HepG2 (cell line): ENCODE results near the gene ZNF559. TPM values are rescaled to one million over a fixed set of nuclear protein-coding genes. Genes with fewer than 3 reads are reported as not detected.

Source experiments
- ATAC-seq: fragments of 200-7000 bp; cut with Tn5 transposase; 3 replicates; pipeline ENCODE4 v1.9.1; 2020; ENCODE audit warnings: mild to moderate bottlenecking, moderate library complexity
- BruUV-seq: library from RNA; stranded (reverse); fragments of 400-500 nt; replicated peaks from 2 replicates; lab custom pipeline; 2021; lab: Mats Ljungman, UMichigan
- CTCF ChIA-PET: fragments of 300-600 bp; formaldehyde crosslinking; extraction: SDS; loops from one replicate; lab custom pipeline; 2021; ENCODE audit warnings: low total read pairs, inconsistent platforms, low intra/inter-chr PET ratio; lab: Yijun Ruan, JAX
- POLR2A ChIA-PET: fragments of 350-600 bp; sonication (Branson Sonifier 250); formaldehyde crosslinking; loops from one replicate; lab custom pipeline; 2020; ENCODE audit warnings: antibody characterized with exemption, inconsistent platforms; lab: Yijun Ruan, JAX
- DNase-seq: peaks from one replicate; pipeline ENCODE4 v3.0.0-alpha.2; 2015; ENCODE audit warnings: low spot score
- FAIRE-seq: peaks from 3 replicates; lab custom pipeline; 2011; peaks lifted over from hg19 to GRCh38; lab: Jason Lieb, UNC
- H2AFZ ChIP-seq: one replicate; pipeline ENCODE4 v1.6.1; 2011; ENCODE audit warnings: low read length, inconsistent platforms
- H3K27ac ChIP-seq: fragments of 300-600 bp; 3 replicates; pipeline ENCODE4 v1.8.0; 2011; ENCODE audit warnings: mixed run types, mild to moderate bottlenecking, mixed read lengths, low read length, inconsistent platforms; ENCODE audit not compliant: insufficient read depth; ENCODE audit errors: extremely low read length
- H3K27me3 ChIP-seq, 2 experiments: fragments of 200-600 bp in 1 of 2; 2 replicates in 1 of 2; 3 replicates in 1 of 2; pipeline versions ENCODE4 v1.6.0 to v1.8.0; 2011; ENCODE audit warnings: low read length in 2 of 2, mild to moderate bottlenecking in 2 of 2, moderate library complexity in 2 of 2, inconsistent platforms in 1 of 2; ENCODE audit not compliant: insufficient read depth in 2 of 2, control insufficient read depth in 1 of 2
- H3K36me3 ChIP-seq, 2 experiments: fragments of 200-600 bp in 1 of 2; replicated peaks in 1 of 2; 2 replicates in 1 of 2; 3 replicates in 1 of 2; pipeline versions ENCODE4 v1.5.1 to v1.8.0; 2011; ENCODE audit warnings: low read length in 2 of 2, inconsistent platforms in 1 of 2; ENCODE audit not compliant: insufficient read depth in 2 of 2, control insufficient read depth in 1 of 2
- H3K4me1 ChIP-seq: 2 replicates; pipeline ENCODE4 v1.5.1; 2012; ENCODE audit warnings: low read length, inconsistent platforms; ENCODE audit not compliant: insufficient read depth
- H3K4me2 ChIP-seq: 2 replicates; pipeline ENCODE4 v1.6.0; 2011; ENCODE audit warnings: low read depth, low read length, inconsistent platforms
- H3K4me3 ChIP-seq, 3 experiments: fragments of 200-600 bp in 1 of 3; sonication (generic), shearing (Covaris generic) in 1 of 3; replicated peaks in 1 of 3; 2 replicates each; pipeline ENCODE4 v1.5.1; 2011 to 2016; ENCODE audit warnings: low read length in 3 of 3, inconsistent platforms in 2 of 3, low read depth in 2 of 3, mild to moderate bottlenecking in 2 of 3, control low read depth in 1 of 3, mixed read lengths in 1 of 3; ENCODE audit not compliant: insufficient read depth in 1 of 3
- H3K79me2 ChIP-seq: one replicate; pipeline ENCODE4 v1.6.1; 2011; ENCODE audit warnings: low read length, inconsistent platforms; ENCODE audit not compliant: insufficient read depth
- H3K9ac ChIP-seq: 2 replicates; pipeline ENCODE4 v1.6.0; 2011; ENCODE audit warnings: mild to moderate bottlenecking, low read depth, low read length, inconsistent platforms; ENCODE audit not compliant: insufficient read depth
- H3K9me3 ChIP-seq: 2 replicates; pipeline ENCODE4 v1.5.1; 2012; ENCODE audit warnings: mild to moderate bottlenecking, low read length
- H4K20me1 ChIP-seq: 2 replicates; pipeline ENCODE4 v1.6.0; 2011; ENCODE audit warnings: inconsistent platforms, mild to moderate bottlenecking, low read length, moderate library complexity; ENCODE audit not compliant: insufficient read depth
- GMEB1 ChIP-seq: sonication (generic); formaldehyde crosslinking; IDR thresholded peaks from 2 replicates; pipeline ENCODE4 v1.5.1; 2020; ENCODE audit warnings: missing genetic modification reagents, mild to moderate bottlenecking, borderline replicate concordance
- KDM5A ChIP-seq: fragments of 200-600 bp; sonication (generic); IDR thresholded peaks from 2 replicates; pipeline ENCODE4 v1.7.0; 2018; ENCODE audit warnings: antibody characterized with exemption, mild to moderate bottlenecking, low read length, borderline replicate concordance
- MZF1 ChIP-seq: sonication (generic); formaldehyde crosslinking; IDR thresholded peaks from 2 replicates; pipeline ENCODE4 v1.8.1; 2023; ENCODE audit warnings: mild to moderate bottlenecking, missing genetic modification reagents, borderline replicate concordance
- RBM22 ChIP-seq: fragments of 200-400 bp; formaldehyde crosslinking; optimal IDR thresholded peaks from 2 replicates; pipeline ENCODE3; 2017; ENCODE audit warnings: mild to moderate bottlenecking, low read length, moderate library complexity
- REPIN1 ChIP-seq: sonication (generic); formaldehyde crosslinking; IDR thresholded peaks from 2 replicates; pipeline ENCODE4 v1.8.0; 2022; ENCODE audit warnings: missing genetic modification reagents, low read depth, mild to moderate bottlenecking, borderline replicate concordance
- SIN3A ChIP-seq: IDR thresholded peaks from 2 replicates; pipeline ENCODE4 v1.6.1; 2011; ENCODE audit warnings: low read depth, mild to moderate bottlenecking, control low read depth, low read length, borderline replicate concordance
- SMARCE1 ChIP-seq: fragments of 450-650 bp; IDR thresholded peaks from 2 replicates; pipeline ENCODE4 v1.6.1; 2017; ENCODE audit warnings: borderline replicate concordance
- ZFP1 ChIP-seq: IDR thresholded peaks from 2 replicates; pipeline ENCODE4 v1.6.1; 2016
- ZNF160 ChIP-seq: sonication (generic); formaldehyde crosslinking; IDR thresholded peaks from 2 replicates; pipeline ENCODE4 v1.8.0; 2022; ENCODE audit warnings: mild to moderate bottlenecking, inconsistent platforms, missing genetic modification reagents
- ZNF430 ChIP-seq: sonication (generic); formaldehyde crosslinking; IDR thresholded peaks from 2 replicates; pipeline ENCODE4 v1.9.0; 2021; ENCODE audit warnings: mild to moderate bottlenecking, missing genetic modification reagents
- ZSCAN31 ChIP-seq: sonication (generic); formaldehyde crosslinking; IDR thresholded peaks from 2 replicates; pipeline ENCODE4 v1.5.0; 2020; ENCODE audit warnings: low read depth, mild to moderate bottlenecking, missing genetic modification reagents
- WGBS: methylation state at CpG from one replicate; pipeline ENCODE4 v1.1.6; 2017; ENCODE audit warnings: low lambda C conversion rate; 5-methylcytosine and 5-hydroxymethylcytosine counted together
- in situ Hi-C: cut with HindIII; loops from 2 replicates; pipeline ENCODE4 v1.10.0; 2017; ENCODE audit warnings: low pct_unique_long_range_greater_than_20kb; ENCODE audit not compliant: extremely low pct_ligation_motif_present
- intact Hi-C: fragments of 100-400 bp; cut with micrococcal nuclease; formaldehyde crosslinking; loops from one replicate; pipeline ENCODE4 v1.10.0; 2022; ENCODE audit not compliant: unreplicated experiment
- polyA plus RNA-seq, 8 experiments: library from polyadenylated mRNA; depleted of rRNA in 3 of 8; stranded (reverse) in 7 of 8; unstranded in 1 of 8; fragments of >200 nt; fragmentation: Illumina TruSeq in 4 of 8; extraction: Trizol in 4 of 8; gene quantifications; 2 replicates each; pipeline versions ENCODE4 v1.2.1 to v1.2.3, GENCODE V29; 2011 to 2016; ENCODE audit warnings: low read depth in 4 of 8, missing spikeins in 1 of 8, mixed read lengths in 1 of 8; ENCODE audit not compliant: insufficient read depth in 1 of 8
- total RNA-seq, 5 experiments: library from RNA; depleted of rRNA; stranded (reverse); fragments of >200 nt; fragmentation: Illumina TruSeq; extraction: Trizol; gene quantifications; 2 replicates each; pipeline ENCODE4 v1.2.3, GENCODE V29; 2016; ENCODE audit warnings: low read depth in 1 of 5
- TF ChIP-seq, protein P1 (sequence below): IDR thresholded peaks from 2 replicates; pipeline ENCODE4 v1.6.1; 2016; ENCODE audit warnings: missing genetic modification reagents, missing compliant biosample characterization

The ZNF559 gene
- total and polyA plus RNA-seq, 2 of the 13 experiments (the other 11 are each of a cell fraction or from before 2014, with no cell fraction given), result 6.3 to 9.8 TPM

GRCh38 chr19:9309974-9310446 lies 14.0 kb upstream of the ZNF559 start:
- no peaks in the 10 kb centered on the region for H3K27me3 ChIP-seq
- ATAC-seq (peak; percentile 83), FAIRE-seq (no peak), DNase-seq (no peak)
- H3K4me2 ChIP-seq, result peak overlapping the region; percentile 51
- in situ Hi-C loops (loop anchor here (5.0 kb wide), 1 partner anchor 487 kb away; no protein-coding TSS in a partner anchor), intact Hi-C loops (loop anchor here (2.0 to 10.0 kb wide), 3 partner anchors 173 to 485 kb away; no protein-coding TSS in a partner anchor)
- no peak for TF ChIP-seq ZSCAN31 (CRISPR knock-in tag)
- no peak for TF ChIP-seq MZF1 (CRISPR knock-in tag)
- no peak for TF ChIP-seq REPIN1 (CRISPR knock-in tag)
- TF ChIP-seq, protein P1, sequence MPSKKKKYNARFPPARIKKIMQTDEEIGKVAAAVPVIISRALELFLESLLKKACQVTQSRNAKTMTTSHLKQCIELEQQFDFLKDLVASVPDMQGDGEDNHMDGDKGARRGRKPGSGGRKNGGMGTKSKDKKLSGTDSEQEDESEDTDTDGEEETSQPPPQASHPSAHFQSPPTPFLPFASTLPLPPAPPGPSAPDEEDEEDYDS (CRISPR knock-in tag), result 0 out of 2 replicates have a peak, but pooled peaks have one; percentile 24
- TF ChIP-seq RBM22, result no peak
- TF ChIP-seq SIN3A, result 0 out of 2 replicates have a peak, but pooled peaks have one; percentile 4
- TF ChIP-seq SMARCE1, result no peak
- TF ChIP-seq GMEB1 (CRISPR knock-in tag), result no peak
- TF ChIP-seq ZNF160 (CRISPR knock-in tag), result no peak
- TF ChIP-seq KDM5A, result no peak
- TF ChIP-seq ZNF430 (CRISPR knock-in tag), result 0 out of 2 replicates have a peak, but pooled peaks have one; percentile 23
- no peak for TF ChIP-seq ZFP1 (CRISPR knock-in tag)
- H4K20me1 ChIP-seq, result no peaks in the 10 kb centered on the region
- no TSS peak for BruUV-seq
- H2AFZ ChIP-seq, result peak overlapping the region; percentile 62
- H3K9ac ChIP-seq, result peak overlapping the region; percentile 67
- 0 out of 2 replicates have a peak, but pooled peaks cover 5% of the 10 kb centered on the region for H3K9me3 ChIP-seq
- H3K4me1 ChIP-seq, result peaks cover 6% of the 10 kb centered on the region; the same call in 1 of the 2 replicates
- H3K79me2 ChIP-seq, result peaks cover 2% of the 10 kb centered on the region
- ChIA-PET CTCF (no interaction called here), POLR2A (interaction anchor here (0.6 kb wide), 1 partner anchor 273 kb away, joined by 5 read pairs; no protein-coding TSS in a partner anchor)
- peak overlapping the region; percentile 71 to 77 (median 74) for H3K4me3 ChIP-seq
- 29% methylated on average over 11 of the region's 13 CpGs for WGBS
- peak overlapping the region; percentile 68 for H3K27ac ChIP-seq
- no peaks in the 10 kb centered on the region for H3K36me3 ChIP-seq
